MM.1S (cell line): ENCODE data around the gene ANKDD1A.

Experiments used
- EZH2 ChIP-seq: fragments of 300-600 bp; sonication (generic); optimal IDR thresholded peaks from 2 replicates; pipeline ENCODE3; 2017; ENCODE audit warnings: low read depth, mild to moderate bottlenecking, antibody characterized with exemption, low read length, mixed read lengths
- TF ChIP-seq, protein P1 (sequence below): fragments of 300-600 bp; sonication (generic); IDR thresholded peaks from 2 replicates; pipeline ENCODE4 v1.5.1; 2016; ENCODE audit warnings: antibody characterized with exemption, low read length, mixed read lengths

DNA sequence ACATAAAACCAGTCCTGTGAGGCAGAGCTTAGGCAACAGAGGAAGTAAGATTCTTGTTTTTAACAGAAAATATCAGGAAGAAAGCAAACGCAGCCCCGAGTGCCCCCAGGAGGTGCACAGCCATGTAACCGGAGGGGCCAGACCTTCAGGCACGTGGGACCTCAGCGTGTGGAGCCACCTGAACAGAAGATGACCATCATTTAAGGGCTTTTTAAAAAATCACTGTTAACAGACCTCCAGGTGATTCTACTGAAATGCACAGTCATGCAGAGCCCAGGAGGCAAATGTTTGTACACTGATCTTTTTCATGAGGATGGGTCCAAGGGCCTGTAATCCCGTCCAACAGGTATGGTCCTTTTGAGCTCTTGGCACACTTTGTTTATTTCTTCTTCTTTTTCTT lies 39.2 kb downstream of the ANKDD1A start:
- TF ChIP-seq, protein P1, sequence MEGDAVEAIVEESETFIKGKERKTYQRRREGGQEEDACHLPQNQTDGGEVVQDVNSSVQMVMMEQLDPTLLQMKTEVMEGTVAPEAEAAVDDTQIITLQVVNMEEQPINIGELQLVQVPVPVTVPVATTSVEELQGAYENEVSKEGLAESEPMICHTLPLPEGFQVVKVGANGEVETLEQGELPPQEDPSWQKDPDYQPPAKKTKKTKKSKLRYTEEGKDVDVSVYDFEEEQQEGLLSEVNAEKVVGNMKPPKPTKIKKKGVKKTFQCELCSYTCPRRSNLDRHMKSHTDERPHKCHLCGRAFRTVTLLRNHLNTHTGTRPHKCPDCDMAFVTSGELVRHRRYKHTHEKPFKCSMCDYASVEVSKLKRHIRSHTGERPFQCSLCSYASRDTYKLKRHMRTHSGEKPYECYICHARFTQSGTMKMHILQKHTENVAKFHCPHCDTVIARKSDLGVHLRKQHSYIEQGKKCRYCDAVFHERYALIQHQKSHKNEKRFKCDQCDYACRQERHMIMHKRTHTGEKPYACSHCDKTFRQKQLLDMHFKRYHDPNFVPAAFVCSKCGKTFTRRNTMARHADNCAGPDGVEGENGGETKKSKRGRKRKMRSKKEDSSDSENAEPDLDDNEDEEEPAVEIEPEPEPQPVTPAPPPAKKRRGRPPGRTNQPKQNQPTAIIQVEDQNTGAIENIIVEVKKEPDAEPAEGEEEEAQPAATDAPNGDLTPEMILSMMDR = no peak
- TF ChIP-seq EZH2 = no peak
